Stimulated activated naive CD8-positive, alpha-beta T cell treated with anti-CD3 and anti-CD28 coated beads, Interleukin-15, Interleukin-2, amounts not matched to agents 100 ng/mL and 50 ng/mL, for 24 hours (primary cell): Measurements from ENCODE around the gene SLC16A7.

ENCODE experiments used
- H3K27ac Mint-ChIP-seq: one replicate; pipeline ENCODE4 v1.8.0; 2021; ENCODE audit warnings: mild to moderate bottlenecking, mixed read lengths
- H3K27me3 Mint-ChIP-seq: one replicate; pipeline ENCODE4 v1.8.0; 2021; ENCODE audit warnings: mixed read lengths
- H3K36me3 Mint-ChIP-seq: one replicate; pipeline ENCODE4 v1.8.0; 2021; ENCODE audit warnings: low read depth, mixed read lengths
- H3K4me1 Mint-ChIP-seq: one replicate; pipeline ENCODE4 v1.8.0; 2021; ENCODE audit warnings: low read depth, mixed read lengths
- H3K4me3 Mint-ChIP-seq: one replicate; pipeline ENCODE4 v1.8.0; 2021; ENCODE audit warnings: mild to moderate bottlenecking, mixed read lengths
- H3K9me3 Mint-ChIP-seq: one replicate; pipeline ENCODE4 v1.8.0; 2021; ENCODE audit warnings: mixed read lengths

Gene SLC16A7

GRCh38 chr12:59780605-59781135 lies 184.8 kb downstream of the SLC16A7 start:
- H3K4me1 Mint-ChIP-seq: no peaks in the 10 kb centered on the region
- no peaks in the 10 kb centered on the region for H3K27me3 Mint-ChIP-seq
- no peak overlapping the region for H3K27ac Mint-ChIP-seq
- H3K4me3 Mint-ChIP-seq: no peak overlapping the region
- H3K36me3 Mint-ChIP-seq: peaks cover 28% of the 10 kb centered on the region
- no peaks in the 10 kb centered on the region for H3K9me3 Mint-ChIP-seq

- Mint-ChIP-seq H3K4me3 (no peak overlapping the region), H3K9me3 (peaks cover 6% of the 10 kb centered on the region), H3K27ac (no peak overlapping the region), H3K4me1 (no peaks in the 10 kb centered on the region), H3K27me3 (no peaks in the 10 kb centered on the region), H3K36me3 (peaks cover 11% of the 10 kb centered on the region)
Observed at GRCh38 chr12:59787610-59788009, 191.8 kb downstream of the SLC16A7 start.

- Mint-ChIP-seq H3K4me1 (no peaks in the 10 kb centered on the region), H3K27ac (no peak overlapping the region), H3K9me3 (peaks cover 27% of the 10 kb centered on the region), H3K27me3 (no peaks in the 10 kb centered on the region), H3K4me3 (no peak overlapping the region), H3K36me3 (peaks cover 33% of the 10 kb centered on the region)
Observed at GRCh38 chr12:59792647-59793046, 196.8 kb downstream of the SLC16A7 start.

GRCh38 chr12:59803735-59804134 lies 207.9 kb downstream of the SLC16A7 start:
- Mint-ChIP-seq H3K27ac (no peak overlapping the region), H3K4me3 (no peak overlapping the region)

GRCh38 chr12:59808317-59808910 lies 212.6 kb downstream of the SLC16A7 start:
- Mint-ChIP-seq H3K4me1 (no peaks in the 10 kb centered on the region), H3K9me3 (no peaks in the 10 kb centered on the region), H3K27ac (no peak overlapping the region), H3K36me3 (no peaks in the 10 kb centered on the region), H3K27me3 (peaks cover 6% of the 10 kb centered on the region), H3K4me3 (no peak overlapping the region)

More at GRCh38 chr12:59803735-59804134, 207.9 kb downstream of the SLC16A7 start:
- Mint-ChIP-seq H3K36me3 (peaks cover 3% of the 10 kb centered on the region), H3K9me3 (peaks cover 23% of the 10 kb centered on the region), H3K4me1 (no peaks in the 10 kb centered on the region), H3K27me3 (no peaks in the 10 kb centered on the region)

- H3K27ac Mint-ChIP-seq: no peak overlapping the region
- no peak overlapping the region for H3K4me3 Mint-ChIP-seq
- peaks cover 6% of the 10 kb centered on the region for H3K27me3 Mint-ChIP-seq
- no peaks in the 10 kb centered on the region for H3K9me3 Mint-ChIP-seq
- no peaks in the 10 kb centered on the region for H3K36me3 Mint-ChIP-seq
- H3K4me1 Mint-ChIP-seq: no peaks in the 10 kb centered on the region
Observed at GRCh38 chr12:59811991-59812390, 216.2 kb downstream of the SLC16A7 start.

- H3K4me1 Mint-ChIP-seq: no peaks in the 10 kb centered on the region
- H3K36me3 Mint-ChIP-seq: no peaks in the 10 kb centered on the region
- H3K27ac Mint-ChIP-seq: no peak overlapping the region
- no peaks in the 10 kb centered on the region for H3K9me3 Mint-ChIP-seq
- no peak overlapping the region for H3K4me3 Mint-ChIP-seq
- peaks cover 6% of the 10 kb centered on the region for H3K27me3 Mint-ChIP-seq
Observed at GRCh38 chr12:59812716-59813115, 216.9 kb downstream of the SLC16A7 start.

GRCh38 chr12:59820594-59821011 lies 224.8 kb downstream of the SLC16A7 start:
- no peak overlapping the region for H3K27ac Mint-ChIP-seq

GRCh38 chr12:59823567-59823966 lies 227.7 kb downstream of the SLC16A7 start:
- H3K4me1 Mint-ChIP-seq: no peaks in the 10 kb centered on the region
- no peak overlapping the region for H3K4me3 Mint-ChIP-seq
- H3K9me3 Mint-ChIP-seq: no peaks in the 10 kb centered on the region
- H3K27me3 Mint-ChIP-seq: peaks cover 9% of the 10 kb centered on the region
- H3K36me3 Mint-ChIP-seq: no peaks in the 10 kb centered on the region
- no peak overlapping the region for H3K27ac Mint-ChIP-seq

More at GRCh38 chr12:59820594-59821011, 224.8 kb downstream of the SLC16A7 start:
- H3K4me3 Mint-ChIP-seq: no peak overlapping the region
- no peaks in the 10 kb centered on the region for H3K36me3 Mint-ChIP-seq
- peaks cover 5% of the 10 kb centered on the region for H3K27me3 Mint-ChIP-seq
- H3K4me1 Mint-ChIP-seq: no peaks in the 10 kb centered on the region
- H3K9me3 Mint-ChIP-seq: no peaks in the 10 kb centered on the region

GRCh38 chr12:59827767-59828166 lies 231.9 kb downstream of the SLC16A7 start:
- Mint-ChIP-seq H3K27ac (no peak overlapping the region), H3K4me3 (no peak overlapping the region), H3K4me1 (no peaks in the 10 kb centered on the region), H3K36me3 (no peaks in the 10 kb centered on the region), H3K9me3 (no peaks in the 10 kb centered on the region), H3K27me3 (peaks cover 13% of the 10 kb centered on the region)

GRCh38 chr12:59828521-59828920 lies 232.7 kb downstream of the SLC16A7 start:
- H3K36me3 Mint-ChIP-seq: no peaks in the 10 kb centered on the region
- H3K9me3 Mint-ChIP-seq: no peaks in the 10 kb centered on the region
- peaks cover 14% of the 10 kb centered on the region for H3K27me3 Mint-ChIP-seq
- H3K4me1 Mint-ChIP-seq: no peaks in the 10 kb centered on the region
- no peak overlapping the region for H3K4me3 Mint-ChIP-seq
- H3K27ac Mint-ChIP-seq: no peak overlapping the region

- H3K36me3 Mint-ChIP-seq: no peaks in the 10 kb centered on the region
- no peaks in the 10 kb centered on the region for H3K4me1 Mint-ChIP-seq
- peaks cover 10% of the 10 kb centered on the region for H3K27me3 Mint-ChIP-seq
- H3K9me3 Mint-ChIP-seq: no peaks in the 10 kb centered on the region
- H3K27ac Mint-ChIP-seq: no peak overlapping the region
- H3K4me3 Mint-ChIP-seq: no peak overlapping the region
Observed at GRCh38 chr12:59833408-59833807, 237.6 kb downstream of the SLC16A7 start.

GRCh38 chr12:59834659-59835474 lies 239.0 kb downstream of the SLC16A7 start:
- Mint-ChIP-seq H3K4me1 (no peaks in the 10 kb centered on the region), H3K4me3 (no peak overlapping the region), H3K27ac (no peak overlapping the region), H3K9me3 (no peaks in the 10 kb centered on the region), H3K36me3 (no peaks in the 10 kb centered on the region), H3K27me3 (peaks cover 11% of the 10 kb centered on the region)
